ENCODE results near the gene CMPK2. TPM values are rescaled to one million over a fixed set of nuclear protein-coding genes. Genes with fewer than 3 reads are reported as not detected.

CMPK2 gene
- total and polyA plus RNA-seq, 8 donors: 2.4 to 11.7 (median 4.7) TPM

DNA sequence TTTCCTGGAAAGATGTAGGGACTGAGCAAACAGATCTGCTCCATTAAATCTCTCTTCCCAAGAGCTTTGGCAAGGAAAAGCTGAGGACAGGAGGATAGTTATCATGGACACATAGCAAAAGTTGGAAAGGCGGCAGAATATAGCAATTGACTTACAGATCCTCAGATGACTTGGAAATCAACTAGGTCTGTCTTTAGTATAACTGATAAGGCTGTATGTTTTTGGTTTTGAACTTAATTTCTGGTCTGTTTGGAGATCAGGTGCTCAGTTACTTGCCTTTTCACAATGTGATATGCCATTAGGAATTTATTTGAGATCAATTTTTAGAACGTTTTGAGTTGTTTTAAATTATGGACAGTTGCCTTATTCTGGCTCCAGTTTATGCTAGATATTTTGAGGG is 19.8 kb upstream of the CMPK2 start:
- H3K36me3 ChIP-seq: no peaks in the 10 kb centered on the region
- DNase-seq: no peak
- H3K4me1 ChIP-seq: no peaks in the 10 kb centered on the region
- TF ChIP-seq, protein P1, sequence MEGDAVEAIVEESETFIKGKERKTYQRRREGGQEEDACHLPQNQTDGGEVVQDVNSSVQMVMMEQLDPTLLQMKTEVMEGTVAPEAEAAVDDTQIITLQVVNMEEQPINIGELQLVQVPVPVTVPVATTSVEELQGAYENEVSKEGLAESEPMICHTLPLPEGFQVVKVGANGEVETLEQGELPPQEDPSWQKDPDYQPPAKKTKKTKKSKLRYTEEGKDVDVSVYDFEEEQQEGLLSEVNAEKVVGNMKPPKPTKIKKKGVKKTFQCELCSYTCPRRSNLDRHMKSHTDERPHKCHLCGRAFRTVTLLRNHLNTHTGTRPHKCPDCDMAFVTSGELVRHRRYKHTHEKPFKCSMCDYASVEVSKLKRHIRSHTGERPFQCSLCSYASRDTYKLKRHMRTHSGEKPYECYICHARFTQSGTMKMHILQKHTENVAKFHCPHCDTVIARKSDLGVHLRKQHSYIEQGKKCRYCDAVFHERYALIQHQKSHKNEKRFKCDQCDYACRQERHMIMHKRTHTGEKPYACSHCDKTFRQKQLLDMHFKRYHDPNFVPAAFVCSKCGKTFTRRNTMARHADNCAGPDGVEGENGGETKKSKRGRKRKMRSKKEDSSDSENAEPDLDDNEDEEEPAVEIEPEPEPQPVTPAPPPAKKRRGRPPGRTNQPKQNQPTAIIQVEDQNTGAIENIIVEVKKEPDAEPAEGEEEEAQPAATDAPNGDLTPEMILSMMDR (IDR thresholded peaks at IDR 0.05): no peak
- TF ChIP-seq POLR2AphosphoS5 (IDR thresholded peaks at IDR 0.05) (no peak), POLR2A (IDR thresholded peaks at IDR 0.05) (no peak)
- WGBS, 5 donors: 84 to 91% (median 86%) methylated on average over 2 of the region's 2 CpGs
- H3K9me3 ChIP-seq: no peaks in the 10 kb centered on the region
- H3K4me3 ChIP-seq: no peak overlapping the region
- no peak overlapping the region for H3K27ac ChIP-seq
- intact Hi-C loops (cut with DNase I; ENCODE audit: low total_unique reads): no loop called here
- no peaks in the 10 kb centered on the region for H3K27me3 ChIP-seq

DNA sequence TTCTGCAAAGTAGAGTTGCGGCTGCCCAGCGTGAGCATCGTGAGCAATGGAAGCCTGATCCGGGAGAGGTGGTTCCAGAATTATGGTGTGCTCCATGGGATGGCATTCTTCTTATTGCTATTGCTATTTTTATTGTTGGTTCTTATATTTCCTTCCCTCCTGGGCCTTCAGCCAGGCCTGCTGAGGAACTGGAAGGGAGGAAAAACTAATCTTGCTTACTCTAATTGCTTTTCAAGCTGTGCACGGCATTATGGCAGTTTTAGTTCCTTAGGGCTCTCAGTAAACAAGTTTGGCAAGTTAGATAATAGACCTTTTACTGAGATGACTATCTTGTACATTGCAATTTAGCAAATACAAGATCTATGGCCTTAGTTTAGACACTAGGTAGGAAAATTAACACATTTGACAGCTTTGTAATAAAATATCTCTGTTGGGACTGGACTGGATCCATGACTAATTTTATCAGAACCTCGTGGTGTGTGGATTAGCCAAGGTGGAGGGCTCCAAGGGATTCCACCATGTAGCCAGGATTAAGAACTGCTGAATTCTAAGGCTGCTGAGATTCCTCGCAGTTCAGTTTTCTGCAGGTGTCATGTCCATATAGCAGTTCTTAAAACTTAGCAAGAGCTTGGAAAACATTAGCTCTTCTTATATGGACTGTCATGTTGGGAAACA is 17.9 kb upstream of the CMPK2 start:
- WGBS, 5 donors: 69 to 74% (median 72%) methylated on average over 7 of the region's 7 CpGs
- intact Hi-C loops (cut with DNase I; ENCODE audit: low total_unique reads): no loop called here
- TF ChIP-seq POLR2AphosphoS5 (IDR thresholded peaks at IDR 0.05) (no peak), POLR2A (IDR thresholded peaks at IDR 0.05) (no peak), EP300 (IDR thresholded peaks at IDR 0.05) (no peak)
- TF ChIP-seq, protein P1 (IDR thresholded peaks at IDR 0.05): no peak

DNA sequence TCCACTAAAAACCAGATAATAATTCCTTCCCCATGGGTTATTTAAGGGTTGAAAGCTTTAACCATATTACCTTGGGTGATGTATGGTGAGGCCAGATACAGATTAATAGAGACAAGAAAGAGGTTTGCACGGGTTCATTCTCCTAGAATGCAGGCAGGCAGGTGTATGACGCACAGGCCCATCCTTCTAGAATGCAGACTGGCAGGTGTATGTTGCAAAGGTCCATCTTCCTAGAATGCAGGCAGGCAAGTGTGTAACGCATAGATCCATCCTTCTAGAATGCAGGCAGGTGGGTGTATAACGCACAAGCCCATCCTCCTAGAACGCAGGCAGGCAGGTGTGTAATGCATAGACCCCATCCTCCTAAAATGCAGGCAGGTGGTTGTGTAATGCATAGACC is 15.8 kb upstream of the CMPK2 start:
- H3K36me3 ChIP-seq: no peaks in the 10 kb centered on the region
- H3K9me3 ChIP-seq: no peaks in the 10 kb centered on the region
- intact Hi-C loops (cut with DNase I; ENCODE audit: low total_unique reads): no loop called here
- 92 to 99% (median 94%) methylated on average over 5 of the region's 5 CpGs for WGBS, 5 donors
- no peak overlapping the region for H3K4me3 ChIP-seq
- no peak overlapping the region for H3K27ac ChIP-seq
- peaks cover 5 to 26% (median 16%) of the 10 kb centered on the region in 4 donors for H3K4me1 ChIP-seq
- DNase-seq: no peak
- TF ChIP-seq POLR2AphosphoS5 (IDR thresholded peaks at IDR 0.05) (no peak), EP300 (IDR thresholded peaks at IDR 0.05) (no peak), POLR2A (IDR thresholded peaks at IDR 0.05) (no peak)
- TF ChIP-seq, protein P1 (IDR thresholded peaks at IDR 0.05): no peak
- no peaks in the 10 kb centered on the region for H3K27me3 ChIP-seq

More for the DNA sequence above, 17.9 kb upstream of the CMPK2 start:
- Histone ChIP-seq H3K9me3 (no peaks in the 10 kb centered on the region), H3K4me1 (peaks cover 0 to 6% (median 3%) of the 10 kb centered on the region in 4 donors), H3K27me3 (no peaks in the 10 kb centered on the region), H3K36me3 (no peaks in the 10 kb centered on the region), H3K4me3 (no peak overlapping the region), H3K27ac (no peak overlapping the region)
- peak in 1 of 2 donors; percentile 44 for DNase-seq

DNA sequence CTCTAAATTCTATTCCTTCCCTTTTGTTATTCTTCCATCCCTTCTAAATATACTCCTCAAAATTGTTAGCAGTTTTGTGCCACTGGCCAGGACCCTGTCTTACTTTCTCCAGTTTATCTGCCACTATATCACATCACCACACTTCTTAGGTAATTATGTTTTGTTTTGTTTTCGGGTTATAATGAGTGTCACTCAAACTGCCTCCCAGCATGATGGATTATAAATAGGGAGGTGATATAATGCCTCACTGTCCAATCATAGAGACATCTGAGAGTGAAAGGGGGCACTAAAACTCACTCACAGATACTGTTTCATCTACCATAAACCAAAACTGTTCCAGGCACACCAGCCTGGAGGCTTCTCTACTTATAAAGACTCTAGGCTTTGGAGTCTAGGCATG is 15.3 kb upstream of the CMPK2 start:
- intact Hi-C loops (cut with DNase I; ENCODE audit: low total_unique reads): no loop called here
- H3K4me3 ChIP-seq: no peak overlapping the region
- H3K27ac ChIP-seq: no peak overlapping the region
- peaks cover 5 to 26% (median 16%) of the 10 kb centered on the region in 4 donors for H3K4me1 ChIP-seq
- no peaks in the 10 kb centered on the region for H3K9me3 ChIP-seq
- no peak for TF ChIP-seq POLR2A (IDR thresholded peaks at IDR 0.05)
- TF ChIP-seq, protein P1 (IDR thresholded peaks at IDR 0.05): no peak
- DNase-seq: no peak
- whole genome bisulfite sequencing, 5 donors: 77 to 92% (median 88%) methylated on average over 1 of the region's 1 CpG
- H3K27me3 ChIP-seq: no peaks in the 10 kb centered on the region
- no peaks in the 10 kb centered on the region for H3K36me3 ChIP-seq
